C4-2B (cell line): ENCODE measurements around the gene NFIL3.

Experiments
- H3K27ac ChIP-seq: fragments of 450-650 bp; 2 replicates; pipeline ENCODE4 v1.5.1; 2017
- ZFX ChIP-seq: fragments of 450-650 bp; IDR thresholded peaks from 2 replicates; pipeline ENCODE4 v1.6.1; 2017
- TF ChIP-seq, protein P1 (sequence below): fragments of 450-650 bp; conservative IDR thresholded peaks from 2 replicates; pipeline ENCODE4 v1.5.1; 2017; ENCODE audit warnings: mild to moderate bottlenecking

Gene NFIL3

DNA sequence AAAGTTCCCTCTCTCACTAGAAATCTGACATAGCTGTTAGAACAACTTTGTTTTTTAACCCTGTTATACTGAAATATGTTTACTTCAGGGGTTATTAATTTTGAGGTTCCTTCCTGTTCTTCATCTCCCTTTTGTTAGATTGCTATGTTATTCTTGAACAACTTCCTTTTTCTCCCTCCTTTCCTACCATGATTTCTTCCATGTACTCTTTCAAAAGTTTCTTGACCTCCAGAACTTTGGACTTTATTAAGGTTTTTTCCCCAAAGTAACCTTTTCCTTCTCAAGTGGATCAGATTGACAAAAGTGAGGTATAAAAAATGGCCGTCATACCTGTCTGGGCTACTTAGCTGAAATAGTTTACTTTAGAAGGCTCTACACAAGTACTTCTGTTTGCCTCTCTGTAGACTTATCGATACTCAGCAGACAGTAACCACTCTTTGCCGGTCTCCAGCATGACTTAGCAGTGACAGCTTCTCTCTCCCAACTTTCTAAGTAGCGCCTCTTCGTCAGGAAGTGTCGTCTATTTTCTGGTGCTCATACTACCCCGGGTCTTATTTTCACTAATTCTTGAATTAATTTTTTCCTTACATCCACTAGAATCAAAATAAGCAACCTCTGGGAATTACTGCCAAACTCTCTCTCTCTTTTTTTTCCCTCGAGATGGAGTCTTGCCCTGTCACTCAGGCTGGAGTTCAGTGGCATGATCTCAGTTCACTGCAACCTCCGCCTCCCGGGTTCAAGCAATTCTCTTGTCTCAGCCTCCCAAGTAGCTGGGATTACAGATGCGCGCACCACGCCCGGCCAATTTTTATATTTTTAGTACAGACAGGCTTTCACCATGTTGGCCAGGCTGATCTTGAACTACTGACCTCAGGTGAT is 19.7 kb downstream of the NFIL3 start:
- H3K27ac ChIP-seq, result no peak overlapping the region
- TF ChIP-seq ZFX, result no peak
- TF ChIP-seq, protein P1, sequence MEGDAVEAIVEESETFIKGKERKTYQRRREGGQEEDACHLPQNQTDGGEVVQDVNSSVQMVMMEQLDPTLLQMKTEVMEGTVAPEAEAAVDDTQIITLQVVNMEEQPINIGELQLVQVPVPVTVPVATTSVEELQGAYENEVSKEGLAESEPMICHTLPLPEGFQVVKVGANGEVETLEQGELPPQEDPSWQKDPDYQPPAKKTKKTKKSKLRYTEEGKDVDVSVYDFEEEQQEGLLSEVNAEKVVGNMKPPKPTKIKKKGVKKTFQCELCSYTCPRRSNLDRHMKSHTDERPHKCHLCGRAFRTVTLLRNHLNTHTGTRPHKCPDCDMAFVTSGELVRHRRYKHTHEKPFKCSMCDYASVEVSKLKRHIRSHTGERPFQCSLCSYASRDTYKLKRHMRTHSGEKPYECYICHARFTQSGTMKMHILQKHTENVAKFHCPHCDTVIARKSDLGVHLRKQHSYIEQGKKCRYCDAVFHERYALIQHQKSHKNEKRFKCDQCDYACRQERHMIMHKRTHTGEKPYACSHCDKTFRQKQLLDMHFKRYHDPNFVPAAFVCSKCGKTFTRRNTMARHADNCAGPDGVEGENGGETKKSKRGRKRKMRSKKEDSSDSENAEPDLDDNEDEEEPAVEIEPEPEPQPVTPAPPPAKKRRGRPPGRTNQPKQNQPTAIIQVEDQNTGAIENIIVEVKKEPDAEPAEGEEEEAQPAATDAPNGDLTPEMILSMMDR, result no peak

DNA sequence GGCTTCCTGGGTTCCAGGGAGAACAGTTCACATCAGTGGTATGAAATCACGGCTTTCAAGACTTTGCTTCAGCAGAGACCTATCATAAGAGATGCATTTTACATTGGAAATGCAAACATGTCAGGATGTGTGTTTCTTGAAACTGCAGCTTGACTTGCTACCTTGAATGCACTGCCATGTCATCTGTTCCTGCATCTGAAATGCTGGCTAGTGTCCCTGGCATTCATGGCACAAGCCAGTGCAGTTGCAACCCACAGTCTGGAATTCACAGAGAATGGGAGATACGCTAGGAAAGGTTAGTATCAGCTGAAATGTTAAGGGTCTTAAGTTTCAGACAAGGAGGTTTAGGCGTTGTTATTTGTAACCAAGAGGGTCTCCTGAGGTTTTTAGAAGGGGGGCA is 24.7 kb downstream of the NFIL3 start:
- H3K27ac ChIP-seq, result no peak overlapping the region
- TF ChIP-seq ZFX, result no peak
- TF ChIP-seq, protein P1, result no peak

DNA sequence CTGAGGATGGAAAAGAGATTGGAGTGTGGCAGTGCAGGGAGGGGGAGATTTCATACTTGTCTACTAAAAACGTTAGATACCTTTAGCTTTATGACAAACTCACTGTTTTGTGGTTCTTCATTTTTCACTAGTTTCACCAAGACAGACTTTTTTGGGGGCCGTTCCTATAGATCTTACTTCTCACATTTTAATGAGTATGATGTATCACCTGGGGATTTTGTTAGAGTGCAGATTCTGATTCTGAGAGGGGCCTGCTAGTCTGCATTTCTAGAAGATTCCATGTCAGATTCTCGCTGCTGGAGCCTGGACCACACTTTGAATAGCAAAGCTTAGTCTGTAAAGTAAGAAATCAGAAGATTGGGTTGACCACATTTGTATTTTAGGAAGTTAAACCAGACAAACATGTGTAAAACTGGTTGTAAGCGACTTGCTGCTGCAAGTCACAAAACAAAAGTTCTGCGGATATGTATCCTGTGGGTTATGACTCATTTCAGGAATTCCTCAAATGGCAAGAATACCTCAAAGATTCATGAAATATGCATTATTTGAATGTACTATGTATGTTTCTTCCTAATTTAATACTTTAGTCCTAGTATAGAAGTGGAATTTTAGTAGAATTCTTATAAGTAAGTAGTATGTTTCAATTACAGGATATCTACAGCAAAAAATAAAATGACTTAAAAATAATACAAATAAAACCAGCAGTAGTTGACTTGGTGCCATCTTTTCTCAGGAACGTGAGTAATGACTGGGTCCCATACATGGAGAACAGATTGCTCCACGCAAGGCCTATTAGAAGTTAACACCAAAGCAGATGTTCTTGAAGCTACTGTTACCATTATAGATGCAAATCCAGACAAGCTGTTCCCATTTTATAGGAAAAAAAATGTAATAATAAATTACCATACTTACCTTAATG is 27.8 kb downstream of the NFIL3 start:
- TF ChIP-seq, protein P1, result no peak
- TF ChIP-seq ZFX, result no peak
- H3K27ac ChIP-seq, result no peak overlapping the region

DNA sequence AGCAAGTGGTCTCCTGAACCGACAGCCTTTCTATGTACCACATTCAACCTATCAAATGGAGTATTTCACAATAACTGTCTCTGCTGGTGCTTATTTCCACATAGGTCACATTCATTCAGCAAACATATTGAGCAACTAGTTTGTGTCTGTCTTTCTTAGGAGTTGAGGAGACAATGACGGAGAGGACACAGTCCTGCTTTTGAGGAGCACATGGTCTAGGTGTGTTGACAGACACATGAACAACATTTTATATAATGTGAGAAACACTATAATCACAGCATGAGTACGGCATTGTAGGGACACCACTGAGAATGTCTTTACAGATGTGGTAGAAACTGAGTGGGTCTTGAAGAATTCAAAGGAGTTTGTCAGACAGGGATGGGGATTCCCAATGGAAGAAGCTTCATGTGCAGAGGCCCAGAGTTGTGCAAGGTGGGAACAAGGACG is 28.5 kb downstream of the NFIL3 start:
- H3K27ac ChIP-seq, result no peak overlapping the region

DNA sequence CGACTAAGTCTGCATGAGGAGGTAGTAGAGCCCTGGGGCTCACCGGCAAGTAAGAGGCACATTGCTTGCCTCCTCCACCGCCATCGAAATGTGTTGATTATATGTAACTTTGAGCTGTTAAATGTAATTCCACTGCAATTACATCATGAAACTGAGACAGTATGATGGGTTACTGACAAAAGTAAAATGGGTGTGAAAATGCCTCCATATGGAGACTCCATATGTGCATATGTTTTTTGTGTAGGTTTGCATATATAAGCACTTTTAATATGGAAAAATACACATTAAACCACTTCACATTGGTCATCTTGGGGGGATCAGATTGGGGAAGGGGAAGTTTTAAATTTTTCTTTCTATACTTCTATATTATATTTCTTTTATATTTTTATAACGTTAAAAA is 29.8 kb downstream of the NFIL3 start:
- TF ChIP-seq, protein P1, result no peak
- TF ChIP-seq ZFX, result no peak
- H3K27ac ChIP-seq, result no peak overlapping the region

More for the DNA sequence above, 28.5 kb downstream of the NFIL3 start:
- TF ChIP-seq, protein P1, result no peak
- TF ChIP-seq ZFX, result no peak

DNA sequence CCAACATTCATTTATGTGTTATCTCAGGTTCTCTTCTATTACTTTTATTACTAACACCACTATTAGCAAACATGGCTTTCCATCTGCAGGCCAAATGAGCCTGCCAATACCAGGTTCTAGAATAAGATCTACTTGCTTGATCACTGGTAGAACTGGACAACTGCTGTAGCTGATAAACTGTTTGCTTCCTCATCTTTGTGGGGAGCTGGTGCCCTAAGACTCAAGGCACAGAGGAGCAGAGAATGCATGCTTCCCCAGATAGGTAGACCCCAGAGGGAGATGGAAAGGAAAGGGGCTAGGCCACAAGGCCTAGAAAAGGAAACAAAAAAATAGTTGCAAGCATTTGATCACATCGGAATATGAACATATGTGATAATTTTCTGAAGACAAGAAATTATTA is 31.2 kb downstream of the NFIL3 start:
- TF ChIP-seq, protein P1, result no peak
- TF ChIP-seq ZFX, result no peak

More for the DNA sequence above, 31.2 kb downstream of the NFIL3 start:
- no peak overlapping the region for H3K27ac ChIP-seq
